Endothelial cell of umbilical vein (primary cell): ENCODE measurements around the gene HDAC8. TPM values are rescaled to one million over a fixed set of nuclear protein-coding genes. Genes with fewer than 3 reads are reported as not detected.

ENCODE experiments used
- BruUV-seq: library from RNA; stranded (reverse); fragments of 400-500 nt; replicated peaks from 2 replicates; lab custom pipeline; 2021; lab: Mats Ljungman, UMichigan
- CTCF ChIA-PET: fragments of 300-600, 350-600 bp; sonication (Branson Sonifier 250); formaldehyde crosslinking; loops from one replicate; lab custom pipeline; 2021; ENCODE audit warnings: antibody characterized with exemption, inconsistent platforms; lab: Charles Lee
- POLR2A ChIA-PET: fragments of 300-600, 350-600 bp; sonication (Branson Sonifier 250); formaldehyde crosslinking; loops from one replicate; lab custom pipeline; 2021; ENCODE audit warnings: antibody characterized with exemption, inconsistent platforms; lab: Charles Lee
- DNase-seq: peaks from one replicate; pipeline ENCODE4 v3.0.0-alpha.2; 2011; ENCODE audit warnings: low read depth, low spot score
- FAIRE-seq: peaks from 2 replicates; lab custom pipeline; 2011; peaks lifted over from hg19 to GRCh38; lab: Jason Lieb, UNC
- H2AFZ ChIP-seq: 2 replicates; pipeline ENCODE4 v1.6.0; 2012; ENCODE audit warnings: low read depth, low read length, control low read depth, inconsistent platforms
- H3K27ac ChIP-seq: 2 replicates; pipeline ENCODE4 v1.5.1; 2011; ENCODE audit warnings: low read depth, mild to moderate bottlenecking, control low read depth, low read length, moderate library complexity; ENCODE audit not compliant: insufficient read depth
- H3K27me3 ChIP-seq, 2 experiments: 2 replicates each; pipeline versions ENCODE4 v1.6.0 to v1.6.1; 2011; ENCODE audit warnings: low read length in 2 of 2, mixed read lengths in 1 of 2; ENCODE audit not compliant: control insufficient read depth in 2 of 2, insufficient read depth in 2 of 2
- H3K36me3 ChIP-seq, 2 experiments: 2 replicates in 1 of 2; 3 replicates in 1 of 2; pipeline ENCODE4 v1.5.1; 2011; ENCODE audit warnings: low read length in 2 of 2, mild to moderate bottlenecking in 1 of 2, moderate library complexity in 1 of 2; ENCODE audit not compliant: control insufficient read depth in 2 of 2, insufficient read depth in 2 of 2; ENCODE audit errors: extremely low read depth in 1 of 2
- H3K4me1 ChIP-seq: 3 replicates; pipeline ENCODE4 v1.5.1; 2011; ENCODE audit warnings: mild to moderate bottlenecking, low read length; ENCODE audit not compliant: control insufficient read depth, insufficient read depth; ENCODE audit errors: extremely low read depth
- H3K4me2 ChIP-seq: 2 replicates; pipeline ENCODE4 v1.6.1; 2011; ENCODE audit warnings: low read length, control low read depth, mixed read lengths; ENCODE audit not compliant: insufficient read depth
- H3K4me3 ChIP-seq, 3 experiments: fragments of 200-600 bp in 1 of 3; sonication (generic), shearing (Covaris generic) in 1 of 3; replicated peaks in 1 of 3; 2 replicates each; pipeline ENCODE4 v1.5.1; 2011 to 2016; ENCODE audit warnings: control low read depth in 3 of 3, low read length in 3 of 3, mild to moderate bottlenecking in 2 of 3, inconsistent platforms in 1 of 3, low read depth in 1 of 3, moderate library complexity in 1 of 3; ENCODE audit not compliant: insufficient read depth in 1 of 3
- H3K79me2 ChIP-seq: 2 replicates; pipeline ENCODE4 v1.6.0; 2012; ENCODE audit warnings: low read length, inconsistent platforms; ENCODE audit not compliant: control insufficient read depth, insufficient read depth
- H3K9ac ChIP-seq: replicated peaks from 2 replicates; pipeline ENCODE3; 2011; ENCODE audit warnings: low read length, control low read depth; ENCODE audit not compliant: insufficient read depth; ENCODE audit errors: extremely low read depth
- H3K9me1 ChIP-seq: replicated peaks from 3 replicates; pipeline ENCODE4 v1.6.0; 2011; ENCODE audit warnings: mild to moderate bottlenecking, low read length; ENCODE audit not compliant: control insufficient read depth, insufficient read depth; ENCODE audit errors: extremely low read depth
- H3K9me3 ChIP-seq: replicated peaks from 2 replicates; pipeline ENCODE4 v1.5.1; 2012; ENCODE audit warnings: low read length, inconsistent platforms; ENCODE audit not compliant: control insufficient read depth, insufficient read depth
- H4K20me1 ChIP-seq: replicated peaks from 2 replicates; pipeline ENCODE3; 2011; ENCODE audit warnings: mild to moderate bottlenecking, low read length; ENCODE audit not compliant: control insufficient read depth, insufficient read depth; ENCODE audit errors: extremely low read depth
- CTCF ChIP-seq, 2 donors: IDR thresholded peaks; 1 replicate in 1 of 2; 2 replicates in 1 of 2; pipeline ENCODE4 v1.5.1; 2011; ENCODE audit warnings: low read length in 2 of 2, mild to moderate bottlenecking in 2 of 2, moderate library complexity in 2 of 2, control low read depth in 1 of 2, inconsistent platforms in 1 of 2, low read depth in 1 of 2; ENCODE audit not compliant: insufficient read depth in 1 of 2; ENCODE audit errors: extremely low read depth in 1 of 2
- EZH2 ChIP-seq: IDR thresholded peaks from 2 replicates; pipeline ENCODE4 v1.6.1; 2012; ENCODE audit warnings: borderline replicate concordance, low read depth, mild to moderate bottlenecking, moderate library complexity, low read length, inconsistent platforms; ENCODE audit not compliant: severe bottlenecking
- FOS ChIP-seq: IDR thresholded peaks from 2 replicates; pipeline ENCODE4 v1.6.1; 2011; ENCODE audit warnings: mild to moderate bottlenecking, low read length, moderate library complexity, borderline replicate concordance; ENCODE audit not compliant: insufficient read depth
- GATA2 ChIP-seq: IDR thresholded peaks from 2 replicates; pipeline ENCODE4 v1.7.0; 2011; ENCODE audit warnings: low read depth, mild to moderate bottlenecking, moderate library complexity, mixed read lengths, low read length; ENCODE audit not compliant: insufficient read length, insufficient read depth
- JUN ChIP-seq: IDR thresholded peaks from 2 replicates; pipeline ENCODE4 v1.6.1; 2011; ENCODE audit warnings: borderline replicate concordance, low read depth; ENCODE audit not compliant: insufficient read length, insufficient read depth
- MAX ChIP-seq: IDR thresholded peaks from 2 replicates; pipeline ENCODE4 v1.6.1; 2011; ENCODE audit not compliant: insufficient read depth, insufficient read length
- MYC ChIP-seq: IDR thresholded peaks from one replicate; pipeline ENCODE4 v1.6.1; 2011; ENCODE audit warnings: mild to moderate bottlenecking, low read depth, low read length
- POLR2A ChIP-seq: IDR thresholded peaks from 2 replicates; pipeline ENCODE4 v1.6.1; 2012; ENCODE audit warnings: low read depth, mild to moderate bottlenecking, control low read depth, low read length
- POLR2AphosphoS5 ChIP-seq: IDR thresholded peaks from 2 replicates; pipeline ENCODE4 v1.6.1; 2012; ENCODE audit warnings: low read depth, mild to moderate bottlenecking, control low read depth, low read length, moderate library complexity; ENCODE audit not compliant: insufficient read depth
- dilution Hi-C: fragments of 300-500 bp; cut with MboI; formaldehyde crosslinking; loops from one replicate; pipeline ENCODE4 v1.15.0; 2019; ENCODE audit warnings: low sequenced_read_pairs; ENCODE audit not compliant: extremely low pct_ligation_motif_present
- intact Hi-C: fragments of 100-400 bp; cut with micrococcal nuclease; formaldehyde crosslinking; loops from one replicate; pipeline ENCODE4 v1.10.0; 2022
- polyA plus RNA-seq, 4 experiments: library from polyadenylated mRNA; depleted of rRNA in 3 of 4; stranded (reverse) in 3 of 4; unstranded in 1 of 4; fragments of >200 nt; gene quantifications; 2 replicates each; pipeline versions ENCODE4 v1.2.1 to v1.2.3, GENCODE V29; 2011 to 2012; ENCODE audit warnings: missing spikeins in 1 of 4
- total RNA-seq: library from RNA; stranded (reverse); gene quantifications from 2 replicates; pipeline ENCODE4 v1.2.3, GENCODE V29; 2021

The HDAC8 gene
- total and polyA plus RNA-seq, 2 donors (not counting 3 experiments of a cell fraction or from before 2014, with no cell fraction given) = 17.6 to 37.2 TPM

GRCh38 chrX:72498782-72499181 lies 73.9 kb downstream of the HDAC8 start:
- H3K9me3 ChIP-seq = no peaks in the 10 kb centered on the region
- no TSS peak for BruUV-seq

GRCh38 chrX:72495046-72495445 lies 77.6 kb downstream of the HDAC8 start:
- intact Hi-C loops (no loop called here), dilution Hi-C loops (no loop called here)
- CTCF ChIA-PET = no interaction called here
- POLR2A ChIA-PET = no interaction called here
- no peak overlapping the region for H3K4me2 ChIP-seq
- H3K36me3 ChIP-seq = no peaks in the 10 kb centered on the region
- H3K4me1 ChIP-seq = no peaks in the 10 kb centered on the region
- no TSS peak for BruUV-seq
- no peak overlapping the region for H3K27ac ChIP-seq
- FAIRE-seq = no peak
- DNase-seq = no peak
- H3K9me1 ChIP-seq = no peaks in the 10 kb centered on the region
- no peak overlapping the region for H3K4me3 ChIP-seq
- H4K20me1 ChIP-seq = no peaks in the 10 kb centered on the region
- H3K9me3 ChIP-seq = no peaks in the 10 kb centered on the region
- no peaks in the 10 kb centered on the region for H3K79me2 ChIP-seq
- H2AFZ ChIP-seq = no peak overlapping the region
- TF ChIP-seq JUN (no peak), EZH2 (no peak), MAX (no peak), CTCF (IDR thresholded peaks at IDR 0.05; ENCODE audit: extremely low read depth in 1 of 2, insufficient read depth in 1 of 2, low read depth in 1 of 2, low read length in 2 of 2) (no peak), FOS (no peak), MYC (no peak), POLR2AphosphoS5 (no peak), POLR2A (no peak), GATA2 (no peak)
- no peaks in the 10 kb centered on the region for H3K27me3 ChIP-seq
- no peak overlapping the region for H3K9ac ChIP-seq

More at GRCh38 chrX:72498782-72499181, 73.9 kb downstream of the HDAC8 start:
- no peak for FAIRE-seq
- H3K4me1 ChIP-seq = no peaks in the 10 kb centered on the region
- H3K36me3 ChIP-seq = no peaks in the 10 kb centered on the region
- no peak overlapping the region for H3K4me3 ChIP-seq
- TF ChIP-seq GATA2 = no peak
- no peak for TF ChIP-seq MAX
- no peak for TF ChIP-seq POLR2AphosphoS5
- TF ChIP-seq MYC = no peak
- TF ChIP-seq EZH2 = no peak
- no peak for TF ChIP-seq FOS
- H3K4me2 ChIP-seq = no peak overlapping the region
- ChIA-PET POLR2A (no interaction called here), CTCF (no interaction called here)
- H2AFZ ChIP-seq = no peak overlapping the region
- H3K27ac ChIP-seq = no peak overlapping the region
- H3K9me1 ChIP-seq = no peaks in the 10 kb centered on the region
- dilution Hi-C loops (no loop called here), intact Hi-C loops (no loop called here)
- H3K27me3 ChIP-seq = no peaks in the 10 kb centered on the region
- no peaks in the 10 kb centered on the region for H4K20me1 ChIP-seq
- no peak overlapping the region for H3K9ac ChIP-seq
- no peak for DNase-seq
- peaks cover 2% of the 10 kb centered on the region for H3K79me2 ChIP-seq
